Measurements from ENCODE around the gene SF1.

SF1 gene

GRCh38 chr11:64759722-64760719 lies 18.3 kb downstream of the SF1 start, which contains the start of gene PYGM:
PYGM (minus strand) TSS chr11:64759974; CDS start chr11:64759898, 76 bp downstream.
- no peak for DNase-seq

DNA sequence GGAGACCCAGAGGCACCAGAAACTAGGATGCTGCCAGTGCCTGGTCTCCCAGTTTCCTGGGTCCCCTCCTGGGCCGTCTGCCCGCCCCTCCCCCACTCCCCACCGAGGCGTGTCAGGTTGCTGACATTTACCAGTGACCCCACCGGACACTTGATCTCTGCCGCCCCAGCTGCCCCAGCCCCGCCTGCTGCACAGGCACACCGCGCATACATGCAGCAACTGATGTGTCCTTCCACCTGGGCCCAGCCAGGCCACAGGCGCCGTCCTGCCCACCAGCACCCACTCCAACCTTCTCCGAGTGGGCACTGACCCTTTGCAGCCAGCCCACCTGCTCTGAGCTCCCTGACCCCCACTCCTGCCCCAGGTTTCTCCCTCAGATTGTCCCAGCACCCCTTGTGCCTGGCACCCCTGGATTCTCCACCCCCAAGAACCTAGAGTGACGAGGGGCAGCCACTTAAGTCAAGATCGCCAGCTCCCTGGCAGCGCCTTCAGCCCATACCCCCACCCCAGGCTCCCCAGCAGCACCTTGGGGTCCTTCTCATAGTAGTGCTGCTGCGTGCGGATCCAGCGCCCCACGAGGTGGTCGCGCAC lies 19.1 kb downstream of the SF1 start:
- DNase-seq, result no peak

DNA sequence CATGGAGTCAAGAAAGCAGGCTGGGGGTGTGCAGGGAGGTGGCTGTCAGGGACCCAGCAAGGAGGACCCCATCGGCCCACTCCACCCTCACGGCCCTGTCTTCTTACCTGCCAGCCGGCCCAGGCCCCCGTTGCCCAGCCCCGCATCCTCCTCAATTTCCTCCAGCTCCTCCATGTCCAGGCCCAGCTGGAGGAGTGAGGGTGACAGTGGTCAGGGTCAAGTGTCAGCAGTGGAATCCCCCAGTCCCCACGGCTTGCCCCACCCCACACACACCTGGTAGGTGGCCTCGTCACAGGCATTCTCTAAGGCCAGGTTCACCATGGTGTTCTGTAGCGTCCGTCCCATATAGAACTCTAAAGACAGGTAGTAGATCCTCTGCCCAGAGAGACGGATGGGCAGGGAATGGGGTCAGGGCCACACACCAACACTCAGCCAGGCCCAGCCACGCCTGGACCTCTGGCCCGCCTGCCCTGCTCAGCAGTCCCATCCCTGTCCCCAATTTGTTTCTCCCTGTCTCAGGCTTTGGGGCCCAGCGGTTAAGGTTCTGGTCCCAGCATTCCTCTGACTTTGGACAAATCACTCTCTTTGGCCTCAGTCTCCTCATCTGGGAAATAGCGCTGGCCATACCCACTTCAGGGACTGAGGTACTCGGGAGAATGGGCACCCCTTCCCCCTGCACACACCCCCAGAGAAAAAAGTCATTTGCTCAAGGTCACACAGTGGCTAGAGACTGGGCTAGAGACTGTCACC lies 19.8 kb downstream of the SF1 start:
- no peak for DNase-seq

- DNase-seq, result no peak
Observed at GRCh38 chr11:64757549-64758329, 20.6 kb downstream of the SF1 start.

GRCh38 chr11:64755681-64756361 lies 22.5 kb downstream of the SF1 start:
- DNase-seq, result no peak

DNA sequence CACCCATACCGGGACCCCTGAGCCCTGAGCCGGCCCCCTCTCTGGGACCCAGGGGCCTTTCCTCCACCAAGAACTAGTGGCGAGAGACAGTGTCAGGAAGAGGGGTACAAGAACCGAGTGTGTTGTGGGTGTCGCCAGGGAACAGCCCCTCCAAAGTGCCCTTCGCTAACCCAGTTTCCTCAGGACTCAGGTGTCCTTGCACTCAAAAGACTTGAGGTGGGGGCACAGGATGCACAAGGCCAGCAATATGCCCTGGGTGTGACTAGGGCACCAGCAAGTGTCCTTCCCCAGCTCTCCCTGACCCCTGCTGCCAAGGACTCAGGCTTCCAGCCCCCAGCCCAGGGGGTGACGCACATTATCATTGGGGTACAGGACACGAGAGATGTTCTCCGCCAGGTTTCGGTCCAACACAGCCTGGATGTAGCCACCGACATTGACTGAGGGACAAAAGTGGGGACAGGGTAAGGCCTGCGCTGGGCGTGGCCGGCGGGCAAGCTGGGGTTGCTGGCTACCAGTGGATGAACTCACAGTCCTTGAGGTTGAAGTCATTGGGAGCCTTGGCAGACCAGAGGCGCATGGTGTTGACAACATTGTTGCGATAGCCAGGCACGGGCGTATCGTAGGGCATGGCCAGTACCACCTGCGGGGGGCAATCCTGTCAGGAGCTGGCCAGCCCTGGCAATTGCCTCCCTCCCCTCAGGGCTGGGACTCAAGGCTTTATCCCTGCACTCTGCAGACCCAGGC lies 23.3 kb downstream of the SF1 start:
- no peak for DNase-seq

- no peak for DNase-seq
Observed at GRCh38 chr11:64754124-64754918, 24.0 kb downstream of the SF1 start.

DNA sequence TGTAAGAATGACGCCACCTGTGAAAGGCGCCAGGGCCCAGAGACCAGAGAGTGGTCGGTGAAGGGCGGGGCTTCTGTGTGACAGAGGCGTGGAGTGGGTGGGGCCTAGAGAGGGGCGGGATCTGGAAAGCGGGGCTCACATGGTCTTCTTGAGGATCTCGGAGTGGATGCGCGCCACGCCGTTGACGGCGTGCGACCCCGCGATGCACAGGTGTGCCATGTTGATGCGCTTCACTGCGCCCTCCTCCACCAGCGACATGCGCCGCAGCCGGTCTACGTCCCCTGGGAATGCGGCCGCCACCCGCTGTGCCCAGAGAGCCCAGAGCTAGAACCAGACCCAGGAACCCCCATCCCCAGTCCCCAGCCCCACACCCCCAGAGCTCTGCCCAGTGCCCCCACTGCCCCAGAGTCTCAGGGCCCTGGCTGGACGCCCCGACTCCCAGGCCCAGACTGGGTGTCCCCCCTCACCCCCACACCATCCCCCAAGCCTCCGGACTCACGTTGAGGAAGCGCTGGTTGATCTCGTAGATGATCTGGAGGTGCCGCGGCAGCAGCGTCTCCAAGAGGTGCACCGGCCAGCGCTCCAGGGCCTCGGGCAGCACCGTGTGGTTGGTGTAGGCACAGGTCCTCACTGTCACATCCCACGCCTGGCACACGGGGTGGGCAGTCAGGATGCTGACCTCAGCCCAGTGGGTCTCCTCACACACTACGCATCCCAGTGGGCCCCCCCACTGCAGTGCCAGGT lies 24.8 kb downstream of the SF1 start:
- no peak for DNase-seq

- DNase-seq, result no peak
Observed at GRCh38 chr11:64753019-64753379, 25.3 kb downstream of the SF1 start.

- no peak for DNase-seq
Observed at GRCh38 chr11:64752175-64752970, 26.0 kb downstream of the SF1 start.

- no peak for DNase-seq
Observed at GRCh38 chr11:64751580-64751979, 26.8 kb downstream of the SF1 start.

DNA sequence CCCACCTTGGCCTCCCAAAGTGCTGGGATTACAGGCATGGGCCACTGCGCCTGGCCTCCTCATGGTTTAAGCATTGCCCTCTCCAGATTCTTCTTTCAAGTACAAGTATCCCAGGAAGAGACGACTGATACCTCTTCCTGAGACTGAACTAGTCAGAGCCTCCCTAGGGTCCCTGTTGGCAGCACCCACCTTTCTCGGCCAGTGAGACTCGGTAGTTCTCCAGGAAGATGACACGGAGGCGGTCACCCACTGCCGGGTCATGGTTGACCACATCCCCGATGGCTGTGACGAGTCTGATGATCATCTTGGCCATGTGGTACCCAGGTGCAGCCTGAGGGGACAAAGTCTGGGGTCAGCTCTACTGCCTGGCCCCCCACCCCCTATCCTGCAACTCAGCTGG lies 27.2 kb downstream of the SF1 start:
- DNase-seq, result no peak

DNA sequence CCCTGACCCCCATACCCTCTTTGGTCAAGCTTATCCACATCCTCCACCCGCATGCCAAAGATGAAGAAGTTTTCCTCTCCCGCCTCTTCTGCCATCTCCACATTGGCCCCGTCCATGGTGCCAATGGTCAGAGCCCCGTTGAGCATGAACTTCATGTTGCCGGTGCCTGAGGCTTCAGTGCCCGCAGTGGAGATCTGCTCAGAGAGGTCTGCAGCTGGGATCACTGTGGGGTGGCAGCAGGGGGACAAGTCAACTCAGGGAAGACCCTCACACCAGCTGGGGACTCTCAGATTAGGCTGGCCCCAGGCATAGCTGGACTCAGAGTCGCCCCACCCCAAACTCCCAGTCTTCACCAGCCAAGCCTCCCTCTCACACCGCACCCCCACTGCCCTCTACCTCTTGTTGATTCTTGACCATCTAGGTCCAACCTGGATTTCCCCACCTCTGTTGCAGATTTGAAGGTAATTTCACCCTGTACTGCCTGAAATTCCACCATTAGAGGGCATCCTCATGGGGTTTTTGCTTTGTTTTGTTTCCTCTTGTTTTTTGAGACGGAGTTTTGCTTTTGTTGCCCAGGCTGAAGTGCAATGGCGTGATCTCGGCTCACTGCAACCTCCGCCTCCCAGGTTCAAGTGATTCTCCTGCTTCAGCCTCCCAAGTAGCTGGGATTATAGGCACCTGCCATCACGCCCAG lies 27.8 kb downstream of the SF1 start:
- DNase-seq, result no peak

- no peak for DNase-seq
Observed at GRCh38 chr11:64747961-64748665, 30.2 kb downstream of the SF1 start.

- DNase-seq, result no peak
Observed at GRCh38 chr11:64746486-64746885, 31.9 kb downstream of the SF1 start.

DNA sequence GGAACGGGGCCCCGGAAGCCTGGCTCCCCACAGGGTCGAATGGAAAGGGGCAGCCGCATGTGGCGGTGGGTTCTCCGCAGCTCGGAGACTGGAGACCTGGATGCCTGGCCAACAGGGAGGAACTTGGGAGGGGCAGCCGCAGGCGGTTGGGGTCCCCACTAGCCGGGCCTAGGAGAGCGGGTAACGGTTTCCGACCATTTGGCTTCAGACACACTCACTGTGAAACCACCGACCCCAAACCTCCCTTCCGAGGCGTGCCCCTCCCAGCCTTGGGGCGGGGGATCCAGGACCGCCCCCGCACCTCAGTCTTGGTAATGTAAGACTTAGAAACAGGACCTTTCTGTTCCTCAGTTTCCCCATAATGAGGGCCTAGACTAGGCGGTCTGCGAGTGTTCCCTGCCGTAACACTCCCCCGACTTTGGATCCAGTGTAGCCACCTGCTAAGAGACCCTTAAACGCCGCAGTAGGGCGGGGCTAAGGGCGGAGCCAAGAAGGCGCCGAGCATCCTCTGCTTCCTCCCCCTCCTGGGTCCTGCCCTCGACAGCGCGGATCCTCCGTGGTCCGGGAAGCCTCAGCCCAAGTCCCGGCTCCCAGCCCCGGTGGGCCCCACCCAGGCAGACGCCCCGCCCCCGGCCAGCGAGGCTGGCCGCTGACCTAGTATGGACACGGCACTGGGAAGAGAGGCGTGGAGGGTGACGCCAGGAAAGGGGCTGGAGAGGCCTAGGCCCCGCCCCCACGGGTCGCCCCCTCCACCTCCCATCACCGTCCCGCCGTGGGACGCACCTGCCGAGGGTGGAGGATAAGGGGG lies 32.6 kb downstream of the SF1 start:
- no peak for DNase-seq

DNA sequence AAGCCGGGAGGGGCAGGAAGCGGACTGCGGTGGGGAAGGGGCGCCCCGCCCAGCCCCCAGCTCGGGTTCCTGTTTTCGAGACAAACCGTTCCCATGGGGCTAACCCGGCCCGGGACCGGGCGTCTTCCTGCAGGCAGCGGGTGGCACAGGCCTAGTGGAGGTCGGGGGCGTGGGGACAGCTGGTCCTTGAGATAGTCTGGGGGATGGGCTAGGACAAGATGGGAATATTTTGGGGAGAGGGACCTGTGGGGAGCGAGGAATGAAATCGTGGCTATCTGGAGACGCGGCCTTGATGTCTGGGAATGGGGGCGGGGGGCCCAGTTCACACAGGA lies 33.2 kb downstream of the SF1 start:
- no peak for DNase-seq

All from GOT3 (cell line).